MM.1S (cell line): ENCODE results near the gene FBXL7.

ENCODE experiments used
- DNase-seq: peaks from one replicate; pipeline ENCODE4 v3.0.0-alpha.2; 2015
- H2AFZ ChIP-seq: fragments of 300-600 bp; sonication (generic); 2 replicates; pipeline ENCODE4 v1.6.0; 2016; ENCODE audit warnings: antibody characterized with exemption, low read length
- H3F3A ChIP-seq: fragments of 300-600 bp; sonication (generic); 2 replicates; pipeline ENCODE4 v1.6.1; 2016; ENCODE audit warnings: mild to moderate bottlenecking, antibody characterized with exemption, low read length, moderate library complexity, mixed read lengths; ENCODE audit not compliant: insufficient read depth
- H3K27ac ChIP-seq: fragments of 300-600 bp; sonication (generic); 2 replicates; pipeline ENCODE4 v1.5.1; 2016; ENCODE audit warnings: mild to moderate bottlenecking, low read length
- H3K27me3 ChIP-seq: fragments of 300-600 bp; sonication (generic); replicated peaks from 2 replicates; pipeline ENCODE4 v1.6.0; 2016; ENCODE audit warnings: low read length; ENCODE audit not compliant: insufficient read depth
- H3K36me3 ChIP-seq: fragments of 300-600 bp; sonication (generic); replicated peaks from 2 replicates; pipeline ENCODE4 v1.6.1; 2016; ENCODE audit warnings: mild to moderate bottlenecking, low read length, mixed read lengths; ENCODE audit not compliant: insufficient read depth
- H3K4me1 ChIP-seq: fragments of 300-600 bp; sonication (generic); 2 replicates; pipeline ENCODE4 v1.6.1; 2016; ENCODE audit warnings: low read length, mixed read lengths
- H3K4me2 ChIP-seq: fragments of 300-600 bp; sonication (generic); 2 replicates; pipeline ENCODE4 v1.6.0; 2016; ENCODE audit warnings: low read depth, low read length
- H3K4me3 ChIP-seq: fragments of 300-600 bp; sonication (generic); 2 replicates; pipeline ENCODE4 v1.5.1; 2016; ENCODE audit warnings: low read length, mixed read lengths
- H3K79me2 ChIP-seq: fragments of 300-600 bp; sonication (generic); 2 replicates; pipeline ENCODE4 v1.6.1; 2016; ENCODE audit warnings: mixed run types, low read length, mixed read lengths
- H3K9ac ChIP-seq: fragments of 300-600 bp; sonication (generic); 2 replicates; pipeline ENCODE4 v1.6.1; 2016; ENCODE audit warnings: low read length, mixed read lengths
- H3K9me2 ChIP-seq: fragments of 300-600 bp; sonication (generic); replicated peaks from 2 replicates; pipeline ENCODE4 v1.6.1; 2016; ENCODE audit warnings: mild to moderate bottlenecking, low read length, mixed read lengths; ENCODE audit not compliant: insufficient read depth
- H3K9me3 ChIP-seq: fragments of 300-600 bp; sonication (generic); replicated peaks from 2 replicates; pipeline ENCODE4 v1.6.1; 2016; ENCODE audit warnings: mild to moderate bottlenecking, low read length, mixed read lengths; ENCODE audit not compliant: insufficient read depth
- H4K20me1 ChIP-seq: fragments of 300-600 bp; sonication (generic); 2 replicates; pipeline ENCODE4 v1.6.1; 2016; ENCODE audit warnings: mild to moderate bottlenecking, low read length, moderate library complexity, mixed read lengths; ENCODE audit not compliant: insufficient read depth
- EZH2 ChIP-seq: fragments of 300-600 bp; sonication (generic); optimal IDR thresholded peaks from 2 replicates; pipeline ENCODE3; 2017; ENCODE audit warnings: low read depth, mild to moderate bottlenecking, antibody characterized with exemption, low read length, mixed read lengths
- EZH2phosphoT487 ChIP-seq: fragments of 300-600 bp; sonication (generic); IDR thresholded peaks from 2 replicates; pipeline ENCODE4 v1.6.1; 2018; ENCODE audit warnings: antibody characterized with exemption, low read length
- TF ChIP-seq, protein P1 (sequence below): fragments of 300-600 bp; sonication (generic); IDR thresholded peaks from 2 replicates; pipeline ENCODE4 v1.5.1; 2016; ENCODE audit warnings: antibody characterized with exemption, low read length, mixed read lengths

Gene FBXL7

DNA sequence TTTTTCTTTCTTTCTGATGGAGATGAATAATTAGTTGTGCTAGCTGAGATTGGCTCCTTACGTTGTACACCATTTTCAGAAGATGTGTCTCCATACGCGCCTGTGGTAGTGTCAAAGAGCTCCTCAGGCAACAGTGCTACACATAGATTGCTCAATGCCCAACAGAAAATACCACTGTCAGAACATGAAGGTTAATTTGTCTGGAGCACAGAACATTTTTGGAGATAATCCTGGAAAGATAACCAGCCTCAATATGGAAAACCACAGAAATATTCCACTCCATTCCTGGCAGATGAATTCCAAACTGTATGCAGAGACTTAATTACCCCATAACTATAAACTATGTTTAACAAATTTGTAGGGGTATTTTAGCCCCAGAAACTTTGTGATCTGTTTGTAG lies 446.0 kb downstream of the FBXL7 start:
- no peaks in the 10 kb centered on the region for H3K9me3 ChIP-seq
- H3K4me1 ChIP-seq, result no peaks in the 10 kb centered on the region
- no peaks in the 10 kb centered on the region for H4K20me1 ChIP-seq
- no peaks in the 10 kb centered on the region for H3K9me2 ChIP-seq
- no peaks in the 10 kb centered on the region for H3K79me2 ChIP-seq
- no peak overlapping the region for H3K4me2 ChIP-seq
- no peak overlapping the region for H3K4me3 ChIP-seq
- no peak for DNase-seq
- no peaks in the 10 kb centered on the region for H3K36me3 ChIP-seq
- H3K9ac ChIP-seq, result no peak overlapping the region
- H3K27ac ChIP-seq, result no peak overlapping the region
- H2AFZ ChIP-seq, result no peak overlapping the region
- no peaks in the 10 kb centered on the region for H3F3A ChIP-seq
- H3K27me3 ChIP-seq, result no peaks in the 10 kb centered on the region
- TF ChIP-seq EZH2phosphoT487, result no peak

DNA sequence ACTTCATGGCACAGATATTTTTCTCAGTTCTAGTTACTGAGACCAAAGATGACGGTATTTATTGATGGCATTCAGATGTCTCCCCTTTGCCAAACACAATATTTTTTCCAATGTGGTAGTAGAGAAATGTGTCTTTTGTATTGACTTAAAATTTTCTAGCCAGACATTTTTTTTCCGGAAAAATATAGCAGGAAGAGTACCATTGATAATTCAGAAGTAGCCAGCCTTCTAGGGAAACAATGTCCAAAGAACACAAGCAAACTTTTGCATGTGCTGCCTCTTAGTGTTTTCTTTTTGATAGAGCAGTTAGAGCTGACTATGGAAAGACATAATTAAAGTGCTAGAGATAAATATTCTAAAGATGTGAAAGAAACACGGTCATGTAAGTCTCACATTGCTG lies 448.2 kb downstream of the FBXL7 start:
- H3K27ac ChIP-seq, result no peak overlapping the region
- no peaks in the 10 kb centered on the region for H3K4me1 ChIP-seq
- H3K9ac ChIP-seq, result no peak overlapping the region
- H2AFZ ChIP-seq, result no peak overlapping the region
- no peaks in the 10 kb centered on the region for H4K20me1 ChIP-seq
- H3K4me2 ChIP-seq, result no peak overlapping the region
- no peaks in the 10 kb centered on the region for H3F3A ChIP-seq
- H3K79me2 ChIP-seq, result no peaks in the 10 kb centered on the region
- no peaks in the 10 kb centered on the region for H3K9me3 ChIP-seq
- H3K36me3 ChIP-seq, result no peaks in the 10 kb centered on the region
- no peaks in the 10 kb centered on the region for H3K27me3 ChIP-seq
- DNase-seq, result no peak
- no peaks in the 10 kb centered on the region for H3K9me2 ChIP-seq
- TF ChIP-seq, protein P1, sequence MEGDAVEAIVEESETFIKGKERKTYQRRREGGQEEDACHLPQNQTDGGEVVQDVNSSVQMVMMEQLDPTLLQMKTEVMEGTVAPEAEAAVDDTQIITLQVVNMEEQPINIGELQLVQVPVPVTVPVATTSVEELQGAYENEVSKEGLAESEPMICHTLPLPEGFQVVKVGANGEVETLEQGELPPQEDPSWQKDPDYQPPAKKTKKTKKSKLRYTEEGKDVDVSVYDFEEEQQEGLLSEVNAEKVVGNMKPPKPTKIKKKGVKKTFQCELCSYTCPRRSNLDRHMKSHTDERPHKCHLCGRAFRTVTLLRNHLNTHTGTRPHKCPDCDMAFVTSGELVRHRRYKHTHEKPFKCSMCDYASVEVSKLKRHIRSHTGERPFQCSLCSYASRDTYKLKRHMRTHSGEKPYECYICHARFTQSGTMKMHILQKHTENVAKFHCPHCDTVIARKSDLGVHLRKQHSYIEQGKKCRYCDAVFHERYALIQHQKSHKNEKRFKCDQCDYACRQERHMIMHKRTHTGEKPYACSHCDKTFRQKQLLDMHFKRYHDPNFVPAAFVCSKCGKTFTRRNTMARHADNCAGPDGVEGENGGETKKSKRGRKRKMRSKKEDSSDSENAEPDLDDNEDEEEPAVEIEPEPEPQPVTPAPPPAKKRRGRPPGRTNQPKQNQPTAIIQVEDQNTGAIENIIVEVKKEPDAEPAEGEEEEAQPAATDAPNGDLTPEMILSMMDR, result no peak
- TF ChIP-seq EZH2phosphoT487 (no peak), EZH2 (no peak)
- H3K4me3 ChIP-seq, result no peak overlapping the region

DNA sequence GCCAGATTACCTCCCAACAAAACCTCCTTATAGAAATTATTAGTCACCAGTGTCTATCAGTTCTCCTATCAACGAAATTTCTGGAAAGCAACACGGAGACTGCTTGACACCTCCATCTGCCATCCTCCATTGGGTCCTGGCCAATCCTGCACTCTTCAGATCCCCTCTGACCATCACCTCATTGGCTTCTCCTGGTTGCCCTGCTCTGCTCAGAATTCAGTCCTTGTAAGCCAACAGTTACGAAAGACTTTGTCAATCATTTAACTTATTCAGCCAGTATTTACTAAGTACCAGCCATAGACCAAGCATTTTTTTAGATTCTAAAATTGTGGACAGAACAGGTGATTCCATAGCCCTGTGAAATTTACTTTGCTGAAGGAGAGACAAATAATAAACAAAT lies 451.1 kb downstream of the FBXL7 start:
- no peaks in the 10 kb centered on the region for H3K27me3 ChIP-seq
- no peak for DNase-seq
- no peak overlapping the region for H3K4me3 ChIP-seq
- H3K36me3 ChIP-seq, result no peaks in the 10 kb centered on the region
- no peaks in the 10 kb centered on the region for H3K4me1 ChIP-seq
- H4K20me1 ChIP-seq, result no peaks in the 10 kb centered on the region
- no peak for TF ChIP-seq EZH2
- no peak for TF ChIP-seq EZH2phosphoT487
- TF ChIP-seq, protein P1, result no peak
- H3K9ac ChIP-seq, result no peak overlapping the region
- H3K27ac ChIP-seq, result no peak overlapping the region
- H3F3A ChIP-seq, result no peaks in the 10 kb centered on the region
- no peaks in the 10 kb centered on the region for H3K9me2 ChIP-seq
- H2AFZ ChIP-seq, result no peak overlapping the region
- H3K4me2 ChIP-seq, result no peak overlapping the region
- no peaks in the 10 kb centered on the region for H3K79me2 ChIP-seq
- H3K9me3 ChIP-seq, result no peaks in the 10 kb centered on the region

DNA sequence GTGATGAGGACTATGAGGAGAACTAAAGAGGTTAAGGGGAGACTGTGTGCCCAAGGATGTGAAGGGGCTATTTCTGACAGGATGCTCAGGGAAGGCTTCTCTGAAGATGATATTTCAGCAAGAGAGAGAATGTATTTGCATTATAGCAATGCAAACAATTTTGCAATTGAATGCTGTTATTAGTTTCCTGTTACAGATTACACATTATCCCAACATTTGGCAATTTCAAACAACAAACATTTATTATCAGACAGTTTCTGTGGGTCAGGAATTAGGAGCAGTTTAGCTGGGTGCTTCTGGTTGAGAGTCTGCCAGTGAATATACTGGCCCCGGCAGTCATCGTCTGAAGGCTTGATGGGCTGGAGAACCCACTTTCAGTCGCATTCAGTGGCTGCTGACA lies 451.6 kb downstream of the FBXL7 start:
- Histone ChIP-seq H3K27ac (no peak overlapping the region), H3K36me3 (no peaks in the 10 kb centered on the region), H3K79me2 (no peaks in the 10 kb centered on the region), H3K9me2 (no peaks in the 10 kb centered on the region), H3K4me3 (no peak overlapping the region), H3K4me1 (no peaks in the 10 kb centered on the region), H3K4me2 (no peak overlapping the region), H3K9ac (no peak overlapping the region), H4K20me1 (no peaks in the 10 kb centered on the region), H2AFZ (no peak overlapping the region), H3F3A (no peaks in the 10 kb centered on the region), H3K9me3 (no peaks in the 10 kb centered on the region), H3K27me3 (no peaks in the 10 kb centered on the region)
- no peak for DNase-seq
- TF ChIP-seq EZH2phosphoT487, result no peak
- TF ChIP-seq EZH2, result no peak
- TF ChIP-seq, protein P1, result no peak
